Activated naive CD4-positive, alpha-beta T cell (primary cell): ENCODE results near the gene PHF3.

Experiments
- DNase-seq, 4 experiments: peaks; one replicate each; lab custom pipeline; 2025; lab: John Stamatoyannopoulos, UW

PHF3 gene

GRCh38 chr6:63764318-63764916 is 128.8 kb downstream of the PHF3 start:
- DNase-seq = no peak
